Body of pancreas (tissue), 4 donors: ENCODE data around the gene ATXN10.

Experiments
- CTCF ChIP-seq, 7 experiments: fragments of 450-650 bp in 4 of 7; fragments of 200-600 bp in 3 of 7; sonication (generic) in 3 of 7; IDR thresholded peaks; one replicate each; pipeline ENCODE4 v1.5.1; 2016 to 2019; ENCODE audit warnings: antibody characterized with exemption in 7 of 7
- POLR2A ChIP-seq, 3 donors: fragments of 450-650 bp; IDR thresholded peaks; one replicate each; pipeline ENCODE4 v1.6.1; 2016; ENCODE audit warnings: antibody characterized with exemption in 3 of 3, mild to moderate bottlenecking in 2 of 3

GRCh38 chr22:45628515-45628914, 43.1 kb upstream of the ATXN10 start:
- TF ChIP-seq CTCF (IDR thresholded peaks at IDR 0.05) = no peak
- TF ChIP-seq POLR2A (IDR thresholded peaks at IDR 0.05) = no peak
